ENCODE data around the gene COLEC12.

Gene COLEC12

GRCh38 chr18:429030-429429 lies 71.5 kb downstream of the COLEC12 start:
- Histone ChIP-seq H3K4me1 (ENCODE audit: insufficient read depth, low read length) (no peaks in the 10 kb centered on the region; the same call in 1 of the 2 replicates), H3K9ac (ENCODE audit: low read depth, low read length) (no peak overlapping the region), H3K4me3 (ENCODE audit: low read length) (no peak overlapping the region), H3K9me3 (ENCODE audit: insufficient read depth, low read depth, low read length) (no peaks in the 10 kb centered on the region), H3K27ac (ENCODE audit: low read length) (no peak overlapping the region), H3K27me3 (ENCODE audit: insufficient read depth, low read length) (no peaks in the 10 kb centered on the region), H3K36me3 (ENCODE audit: insufficient read depth, low read depth, low read length) (no peaks in the 10 kb centered on the region)

GRCh38 chr18:427005-427404 lies 73.5 kb downstream of the COLEC12 start:
- Histone ChIP-seq H3K9me3 (ENCODE audit: insufficient read depth, low read depth, low read length) (no peaks in the 10 kb centered on the region), H3K4me1 (ENCODE audit: insufficient read depth, low read length) (no peaks in the 10 kb centered on the region; the same call in 1 of the 2 replicates), H3K9ac (ENCODE audit: low read depth, low read length) (no peak overlapping the region), H3K4me3 (ENCODE audit: low read length) (no peak overlapping the region), H3K27me3 (ENCODE audit: insufficient read depth, low read length) (no peaks in the 10 kb centered on the region), H3K27ac (ENCODE audit: low read length) (no peak overlapping the region), H3K36me3 (ENCODE audit: insufficient read depth, low read depth, low read length) (no peaks in the 10 kb centered on the region)

GRCh38 chr18:425106-425745 lies 75.3 kb downstream of the COLEC12 start:
- H3K9ac ChIP-seq (ENCODE audit: low read depth, low read length) = no peak overlapping the region
- no peak overlapping the region for H3K27ac ChIP-seq (ENCODE audit: low read length)
- peaks cover 8% of the 10 kb centered on the region for H3K4me1 ChIP-seq (ENCODE audit: insufficient read depth, low read length)
- H3K36me3 ChIP-seq (ENCODE audit: insufficient read depth, low read depth, low read length) = no peaks in the 10 kb centered on the region
- no peaks in the 10 kb centered on the region for H3K27me3 ChIP-seq (ENCODE audit: insufficient read depth, low read length)
- no peak overlapping the region for H3K4me3 ChIP-seq (ENCODE audit: low read length)
- H3K9me3 ChIP-seq (ENCODE audit: insufficient read depth, low read depth, low read length) = no peaks in the 10 kb centered on the region

- Histone ChIP-seq H3K4me1 (ENCODE audit: insufficient read depth, low read length) (peaks cover 9% of the 10 kb centered on the region), H3K9ac (ENCODE audit: low read depth, low read length) (no peak overlapping the region), H3K9me3 (ENCODE audit: insufficient read depth, low read depth, low read length) (no peaks in the 10 kb centered on the region), H3K36me3 (ENCODE audit: insufficient read depth, low read depth, low read length) (no peaks in the 10 kb centered on the region), H3K27me3 (ENCODE audit: insufficient read depth, low read length) (no peaks in the 10 kb centered on the region), H3K27ac (ENCODE audit: low read length) (no peak overlapping the region), H3K4me3 (ENCODE audit: low read length) (no peak overlapping the region)
Observed at GRCh38 chr18:424668-425067, 75.8 kb downstream of the COLEC12 start.

- no peaks in the 10 kb centered on the region for H3K9me3 ChIP-seq (ENCODE audit: insufficient read depth, low read depth, low read length)
- no peaks in the 10 kb centered on the region for H3K36me3 ChIP-seq (ENCODE audit: insufficient read depth, low read depth, low read length)
- H3K9ac ChIP-seq (ENCODE audit: low read depth, low read length) = no peak overlapping the region
- no peak overlapping the region for H3K4me3 ChIP-seq (ENCODE audit: low read length)
- peaks cover 9% of the 10 kb centered on the region for H3K4me1 ChIP-seq (ENCODE audit: insufficient read depth, low read length)
- H3K27ac ChIP-seq (ENCODE audit: low read length) = no peak overlapping the region
- H3K27me3 ChIP-seq (ENCODE audit: insufficient read depth, low read length) = no peaks in the 10 kb centered on the region
Observed at GRCh38 chr18:424071-424661, 76.3 kb downstream of the COLEC12 start.

GRCh38 chr18:422966-423365 lies 77.5 kb downstream of the COLEC12 start:
- H3K27me3 ChIP-seq (ENCODE audit: insufficient read depth, low read length) = no peaks in the 10 kb centered on the region
- no peaks in the 10 kb centered on the region for H3K9me3 ChIP-seq (ENCODE audit: insufficient read depth, low read depth, low read length)
- H3K4me3 ChIP-seq (ENCODE audit: low read length) = no peak overlapping the region
- no peak overlapping the region for H3K9ac ChIP-seq (ENCODE audit: low read depth, low read length)
- peaks cover 9% of the 10 kb centered on the region for H3K4me1 ChIP-seq (ENCODE audit: insufficient read depth, low read length)
- H3K36me3 ChIP-seq (ENCODE audit: insufficient read depth, low read depth, low read length) = no peaks in the 10 kb centered on the region
- no peak overlapping the region for H3K27ac ChIP-seq (ENCODE audit: low read length)

- no peak overlapping the region for H3K9ac ChIP-seq (ENCODE audit: low read depth, low read length)
- H3K4me1 ChIP-seq (ENCODE audit: insufficient read depth, low read length) = peaks cover 9% of the 10 kb centered on the region
- no peaks in the 10 kb centered on the region for H3K27me3 ChIP-seq (ENCODE audit: insufficient read depth, low read length)
- no peaks in the 10 kb centered on the region for H3K36me3 ChIP-seq (ENCODE audit: insufficient read depth, low read depth, low read length)
- H3K4me3 ChIP-seq (ENCODE audit: low read length) = no peak overlapping the region
- H3K27ac ChIP-seq (ENCODE audit: low read length) = no peak overlapping the region
- H3K9me3 ChIP-seq (ENCODE audit: insufficient read depth, low read depth, low read length) = no peaks in the 10 kb centered on the region
Observed at GRCh38 chr18:421247-422155, 79.0 kb downstream of the COLEC12 start.

GRCh38 chr18:420661-421246 lies 79.7 kb downstream of the COLEC12 start:
- H3K4me1 ChIP-seq (ENCODE audit: insufficient read depth, low read length) = peaks cover 9% of the 10 kb centered on the region
- H3K36me3 ChIP-seq (ENCODE audit: insufficient read depth, low read depth, low read length) = no peaks in the 10 kb centered on the region
- H3K9me3 ChIP-seq (ENCODE audit: insufficient read depth, low read depth, low read length) = no peaks in the 10 kb centered on the region
- H3K27me3 ChIP-seq (ENCODE audit: insufficient read depth, low read length) = no peaks in the 10 kb centered on the region
- H3K27ac ChIP-seq (ENCODE audit: low read length) = no peak overlapping the region
- H3K4me3 ChIP-seq (ENCODE audit: low read length) = no peak overlapping the region
- no peak overlapping the region for H3K9ac ChIP-seq (ENCODE audit: low read depth, low read length)

- peaks cover 9% of the 10 kb centered on the region for H3K4me1 ChIP-seq (ENCODE audit: insufficient read depth, low read length)
- no peak overlapping the region for H3K9ac ChIP-seq (ENCODE audit: low read depth, low read length)
- H3K36me3 ChIP-seq (ENCODE audit: insufficient read depth, low read depth, low read length) = no peaks in the 10 kb centered on the region
- no peak overlapping the region for H3K4me3 ChIP-seq (ENCODE audit: low read length)
- H3K27ac ChIP-seq (ENCODE audit: low read length) = no peak overlapping the region
- no peaks in the 10 kb centered on the region for H3K27me3 ChIP-seq (ENCODE audit: insufficient read depth, low read length)
- H3K9me3 ChIP-seq (ENCODE audit: insufficient read depth, low read depth, low read length) = no peaks in the 10 kb centered on the region
Observed at GRCh38 chr18:419541-420175, 80.8 kb downstream of the COLEC12 start.

GRCh38 chr18:417495-417894 lies 83.0 kb downstream of the COLEC12 start:
- Histone ChIP-seq H3K9me3 (ENCODE audit: insufficient read depth, low read depth, low read length) (no peaks in the 10 kb centered on the region), H3K4me3 (ENCODE audit: low read length) (no peak overlapping the region), H3K4me1 (ENCODE audit: insufficient read depth, low read length) (peaks cover 9% of the 10 kb centered on the region), H3K9ac (ENCODE audit: low read depth, low read length) (no peak overlapping the region), H3K36me3 (ENCODE audit: insufficient read depth, low read depth, low read length) (no peaks in the 10 kb centered on the region), H3K27ac (ENCODE audit: low read length) (no peak overlapping the region), H3K27me3 (ENCODE audit: insufficient read depth, low read length) (no peaks in the 10 kb centered on the region)

GRCh38 chr18:416930-417329 lies 83.6 kb downstream of the COLEC12 start:
- no peak overlapping the region for H3K9ac ChIP-seq (ENCODE audit: low read depth, low read length)
- no peaks in the 10 kb centered on the region for H3K9me3 ChIP-seq (ENCODE audit: insufficient read depth, low read depth, low read length)
- H3K4me3 ChIP-seq (ENCODE audit: low read length) = no peak overlapping the region
- H3K27me3 ChIP-seq (ENCODE audit: insufficient read depth, low read length) = no peaks in the 10 kb centered on the region
- no peaks in the 10 kb centered on the region for H3K36me3 ChIP-seq (ENCODE audit: insufficient read depth, low read depth, low read length)
- H3K4me1 ChIP-seq (ENCODE audit: insufficient read depth, low read length) = peaks cover 9% of the 10 kb centered on the region
- H3K27ac ChIP-seq (ENCODE audit: low read length) = no peak overlapping the region

All from iPS-20b (cell line).